Large intestine (tissue), 3 donors: ENCODE measurements around the gene RNU1-3. TPM values are rescaled to one million over a fixed set of nuclear protein-coding genes. Genes with fewer than 3 reads are reported as not detected.
"Not testable (repeated sequence)": the region's sequence is repeated elsewhere in the genome, so short reads cannot be mapped to it uniquely, and the experiment has no call there.

Experiments
- DNase-seq, 2 donors: peaks; one replicate each; pipeline versions ENCODE4 v3.0.0 to v3.0.0-alpha.2; 2013
- H3K27ac ChIP-seq: one replicate; pipeline ENCODE4 v1.5.1; 2013; ENCODE audit warnings: low read length
- H3K27me3 ChIP-seq: 2 replicates; pipeline ENCODE4 v1.6.1; 2013; ENCODE audit warnings: low read length; ENCODE audit not compliant: control insufficient read depth, insufficient read depth
- H3K36me3 ChIP-seq: 2 replicates; pipeline ENCODE4 v1.6.1; 2013; ENCODE audit warnings: low read length; ENCODE audit not compliant: control insufficient read depth, insufficient read depth
- H3K4me1 ChIP-seq: one replicate; pipeline ENCODE4 v1.6.1; 2013; ENCODE audit warnings: low read length; ENCODE audit not compliant: control insufficient read depth, insufficient read depth
- H3K4me3 ChIP-seq: one replicate; pipeline ENCODE4 v1.5.1; 2013; ENCODE audit warnings: low read length
- H3K9me3 ChIP-seq: one replicate; pipeline ENCODE4 v1.6.1; 2013; ENCODE audit warnings: mild to moderate bottlenecking, low read depth, low read length, moderate library complexity; ENCODE audit not compliant: control insufficient read depth
- WGBS: methylation state at CpG from one replicate; pipeline ENCODE4 v1.1.5; 2013; ENCODE audit warnings: low lambda C conversion rate; ENCODE audit not compliant: insufficient coverage; 5-methylcytosine and 5-hydroxymethylcytosine counted together
- polyA plus RNA-seq: library from polyadenylated mRNA; unstranded; fragments of 120-200 nt; gene quantifications from one replicate; pipeline ENCODE4 v1.2.1, GENCODE V29; 2013

Gene RNU1-3
- polyA plus RNA-seq, 1 donor, result 3.2 TPM

- peaks cover 60% of the 10 kb centered on the region for H3K36me3 ChIP-seq
- H3K4me1 ChIP-seq, DNase-seq, H3K9me3 ChIP-seq, H3K4me3 ChIP-seq, H3K27ac ChIP-seq, H3K27me3 ChIP-seq: not testable (repeated sequence)
- WGBS, result over 99% methylated on average over 6 of the region's 6 CpGs
Observed at GRCh38 chr1:16633540-16634282, 33.0 kb downstream of the RNU1-3 start.

- WGBS, result 84% methylated on average over 4 of the region's 14 CpGs
- H3K4me3 ChIP-seq, DNase-seq, H3K27ac ChIP-seq, H3K9me3 ChIP-seq, H3K4me1 ChIP-seq, H3K27me3 ChIP-seq: not testable (repeated sequence)
- peaks cover 68% of the 10 kb centered on the region for H3K36me3 ChIP-seq
Observed at GRCh38 chr1:16632044-16632850, 34.5 kb downstream of the RNU1-3 start.

DNA sequence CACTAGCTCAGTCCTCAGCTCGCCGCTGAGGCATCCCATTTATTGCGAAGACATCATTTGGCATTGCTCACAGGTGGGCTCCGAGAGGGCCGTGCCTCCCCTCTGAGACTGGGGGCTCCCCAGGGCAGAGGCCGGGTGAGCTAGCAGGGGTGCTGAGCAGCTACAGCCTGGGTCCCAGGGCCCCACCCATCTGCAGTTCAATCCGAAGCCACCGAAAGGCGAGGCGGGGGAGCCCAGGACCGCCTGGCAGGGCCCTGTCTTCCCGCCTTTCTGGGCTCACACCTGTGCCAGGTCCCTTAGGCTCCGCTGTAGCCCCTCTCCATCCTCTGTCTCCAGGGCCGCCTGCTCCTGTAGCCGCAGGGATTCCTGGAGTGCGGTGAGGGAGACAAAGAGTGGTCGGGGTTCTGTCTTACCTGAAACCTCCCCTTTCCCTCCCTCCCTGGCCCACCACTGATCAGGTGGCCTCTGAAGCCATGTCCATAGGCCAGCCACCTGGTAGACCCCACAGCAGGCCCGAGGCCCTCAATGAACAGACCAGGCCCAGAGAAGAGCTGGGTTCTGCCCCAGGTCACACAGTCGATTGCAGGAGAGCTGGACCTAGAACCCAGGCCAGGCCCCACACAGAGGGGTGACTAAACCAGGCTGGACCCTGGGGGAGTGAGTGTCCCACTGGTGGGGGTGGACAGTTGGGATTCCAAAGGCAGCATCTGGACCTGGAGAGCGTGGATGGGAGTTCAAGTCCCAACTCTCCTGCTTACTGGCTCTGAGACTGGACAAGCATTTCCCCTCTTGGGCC is 35.3 kb downstream of the RNU1-3 start:
- no peaks in the 10 kb centered on the region for H3K9me3 ChIP-seq
- no peaks in the 10 kb centered on the region for H3K27me3 ChIP-seq
- peaks cover 69% of the 10 kb centered on the region for H3K36me3 ChIP-seq
- DNase-seq, result no peak
- no peak overlapping the region for H3K4me3 ChIP-seq
- H3K4me1 ChIP-seq, result no peaks in the 10 kb centered on the region
- 100% methylated on average over 1 of the region's 20 CpGs for WGBS
- no peak overlapping the region for H3K27ac ChIP-seq

GRCh38 chr1:16630661-16631247 is 36.0 kb downstream of the RNU1-3 start:
- whole genome bisulfite sequencing, result 93% methylated on average over 11 of the region's 36 CpGs
- Histone ChIP-seq H3K9me3 (peaks cover 1% of the 10 kb centered on the region), H3K27ac (no peak overlapping the region), H3K36me3 (peaks cover 76% of the 10 kb centered on the region), H3K27me3 (no peaks in the 10 kb centered on the region), H3K4me3 (no peak overlapping the region), H3K4me1 (no peaks in the 10 kb centered on the region)
- no peak for DNase-seq

DNA sequence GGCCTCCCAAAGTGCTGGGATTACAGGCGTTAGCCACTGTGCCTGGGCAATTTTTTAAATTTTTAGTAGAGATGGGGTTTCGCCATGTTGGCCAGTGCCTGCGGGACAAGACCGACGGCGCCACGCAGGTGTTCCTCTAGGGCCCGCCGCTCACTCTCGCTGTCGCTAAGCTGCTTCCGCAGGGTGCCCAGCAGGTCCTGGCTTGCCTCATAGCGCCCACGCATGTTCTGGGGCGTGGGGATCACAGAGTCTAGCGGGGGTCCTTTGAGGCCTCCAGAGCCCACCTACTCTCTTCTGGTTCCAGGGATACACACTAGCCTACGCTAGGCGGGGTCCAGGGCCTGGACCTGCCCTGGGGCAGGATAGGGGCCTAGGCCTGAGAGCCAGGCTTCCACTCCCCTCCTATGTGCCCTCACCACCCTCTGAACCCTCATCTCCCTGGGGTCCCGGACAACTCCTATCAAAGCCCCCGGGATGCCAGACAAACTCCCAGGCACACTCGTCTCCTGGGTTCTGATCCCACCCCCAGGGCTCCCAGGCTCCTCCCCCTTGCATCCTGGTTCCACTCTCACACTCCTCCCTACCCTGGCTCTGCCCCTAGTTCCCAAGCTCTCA is 36.7 kb downstream of the RNU1-3 start:
- H3K27ac ChIP-seq, H3K9me3 ChIP-seq, H3K4me3 ChIP-seq, DNase-seq, H3K27me3 ChIP-seq, H3K4me1 ChIP-seq: not testable (repeated sequence)
- 100% methylated on average over 6 of the region's 21 CpGs for WGBS
- peaks cover 81% of the 10 kb centered on the region for H3K36me3 ChIP-seq

DNA sequence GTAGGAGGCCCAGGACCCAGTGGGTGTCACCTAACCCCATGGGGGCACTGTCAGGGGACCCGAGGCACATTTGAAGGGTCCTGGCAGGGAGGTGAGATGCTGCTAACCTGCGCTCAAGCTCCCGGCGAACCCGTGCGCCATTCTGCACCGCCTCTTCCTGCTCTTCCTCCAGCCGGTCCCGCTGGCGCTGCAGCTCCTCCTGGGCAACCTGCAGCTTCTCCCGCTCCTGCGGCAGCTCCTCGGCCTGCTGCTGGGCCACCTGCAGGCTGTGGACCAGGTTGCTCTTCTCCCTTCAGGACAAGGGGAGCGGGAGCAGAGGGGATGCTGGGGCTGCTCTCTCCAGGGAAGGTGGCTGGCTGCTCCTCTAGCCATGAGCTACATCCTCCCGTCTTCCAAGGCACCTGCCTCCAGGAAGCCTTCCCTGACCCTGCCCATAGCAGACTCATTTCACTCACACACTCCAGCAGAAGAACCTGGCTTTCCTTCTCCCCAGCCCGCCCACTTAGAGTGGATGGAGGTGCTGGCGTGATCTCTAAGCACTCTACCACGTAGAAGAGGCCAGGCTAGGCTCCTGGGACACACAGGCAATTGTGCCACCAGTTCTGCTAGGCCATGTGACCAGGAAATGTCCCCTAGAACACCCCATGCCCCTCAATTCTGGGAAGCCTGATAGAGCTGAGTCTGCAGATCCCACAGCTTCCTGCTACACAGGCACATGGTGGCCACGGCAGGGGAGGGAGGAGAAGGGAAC is 38.2 kb downstream of the RNU1-3 start:
- no peak overlapping the region for H3K4me3 ChIP-seq
- H3K4me1 ChIP-seq, result no peaks in the 10 kb centered on the region
- H3K9me3 ChIP-seq, result peaks cover 4% of the 10 kb centered on the region
- no peak for DNase-seq
- H3K36me3 ChIP-seq, result peaks cover 85% of the 10 kb centered on the region
- 94% methylated on average over 8 of the region's 19 CpGs for WGBS
- H3K27ac ChIP-seq, result no peak overlapping the region
- H3K27me3 ChIP-seq, result no peaks in the 10 kb centered on the region

- not testable (repeated sequence) for H3K4me1 ChIP-seq, DNase-seq, H3K9me3 ChIP-seq, H3K4me3 ChIP-seq, H3K27me3 ChIP-seq, H3K27ac ChIP-seq
- 77% methylated on average over 7 of the region's 15 CpGs for WGBS
- peaks cover 82% of the 10 kb centered on the region for H3K36me3 ChIP-seq
Observed at GRCh38 chr1:16626409-16626983, 40.3 kb downstream of the RNU1-3 start.

GRCh38 chr1:16625497-16626408 is 41.0 kb downstream of the RNU1-3 start:
- Histone ChIP-seq H3K4me1 (no peaks in the 10 kb centered on the region), H3K27me3 (no peaks in the 10 kb centered on the region), H3K36me3 (peaks cover 79% of the 10 kb centered on the region), H3K4me3 (no peak overlapping the region), H3K9me3 (peaks cover 4% of the 10 kb centered on the region), H3K27ac (no peak overlapping the region)
- no peak for DNase-seq
- WGBS, result 95% methylated on average over 4 of the region's 25 CpGs
